IPS-NIHi7 (cell line): ENCODE results near the gene EPHA3.

Experiments used
- DNase-seq: peaks from one replicate; pipeline ENCODE4 v3.0.0; 2012; ENCODE audit warnings: mixed read lengths; ENCODE audit errors: extremely low spot score

The EPHA3 gene

GRCh38 chr3:89362496-89362895 is 255.1 kb downstream of the EPHA3 start:
- DNase-seq: no peak

- DNase-seq: no peak
These were observed 255.8 kb downstream of the EPHA3 start for GRCh38 chr3:89363171-89363570.

GRCh38 chr3:89364314-89364713 is 256.9 kb downstream of the EPHA3 start:
- DNase-seq: no peak

GRCh38 chr3:89367166-89367565 is 259.7 kb downstream of the EPHA3 start:
- DNase-seq: no peak

GRCh38 chr3:89368846-89369245 is 261.4 kb downstream of the EPHA3 start:
- no peak for DNase-seq

- no peak for DNase-seq
These were observed 265.0 kb downstream of the EPHA3 start for GRCh38 chr3:89372456-89372855.

GRCh38 chr3:89373434-89373833 is 266.0 kb downstream of the EPHA3 start:
- DNase-seq: peak; percentile 14

GRCh38 chr3:89375451-89375850 is 268.0 kb downstream of the EPHA3 start:
- DNase-seq: no peak

GRCh38 chr3:89380016-89380415 is 272.6 kb downstream of the EPHA3 start:
- DNase-seq: no peak

GRCh38 chr3:89392991-89393390 is 285.6 kb downstream of the EPHA3 start:
- DNase-seq: no peak

- DNase-seq: no peak
These were observed 288.0 kb downstream of the EPHA3 start for GRCh38 chr3:89395456-89395855.

GRCh38 chr3:89395996-89396395 is 288.6 kb downstream of the EPHA3 start:
- DNase-seq: no peak

- DNase-seq: no peak
These were observed 294.6 kb downstream of the EPHA3 start for GRCh38 chr3:89402051-89402450.

GRCh38 chr3:89405176-89405575 is 297.8 kb downstream of the EPHA3 start:
- no peak for DNase-seq

GRCh38 chr3:89405593-89405992 is 298.2 kb downstream of the EPHA3 start:
- DNase-seq: no peak

GRCh38 chr3:89411201-89411600 is 303.8 kb downstream of the EPHA3 start:
- peak; percentile 10 for DNase-seq

GRCh38 chr3:89414270-89414669 is 306.8 kb downstream of the EPHA3 start:
- no peak for DNase-seq

GRCh38 chr3:89419647-89420241 is 312.3 kb downstream of the EPHA3 start:
- DNase-seq: no peak

- DNase-seq: no peak
These were observed 318.6 kb downstream of the EPHA3 start for GRCh38 chr3:89426060-89426459.

- DNase-seq: no peak
These were observed 327.4 kb downstream of the EPHA3 start for GRCh38 chr3:89434621-89435380.

- no peak for DNase-seq
These were observed 329.4 kb downstream of the EPHA3 start for GRCh38 chr3:89436846-89437245.

- no peak for DNase-seq
These were observed 333.0 kb downstream of the EPHA3 start for GRCh38 chr3:89440386-89440785.

GRCh38 chr3:89441141-89441540 is 333.7 kb downstream of the EPHA3 start:
- no peak for DNase-seq

GRCh38 chr3:89446593-89446992 is 339.2 kb downstream of the EPHA3 start:
- no peak for DNase-seq
